ENCODE measurements around the gene RUBCN. TPM values are rescaled to one million over a fixed set of nuclear protein-coding genes. Genes with fewer than 3 reads are reported as not detected.

Gene RUBCN
- total and polyA plus RNA-seq, 2 donors (not counting 1 experiment from before 2014, with no cell fraction given), result 57.3 to 423 TPM

DNA sequence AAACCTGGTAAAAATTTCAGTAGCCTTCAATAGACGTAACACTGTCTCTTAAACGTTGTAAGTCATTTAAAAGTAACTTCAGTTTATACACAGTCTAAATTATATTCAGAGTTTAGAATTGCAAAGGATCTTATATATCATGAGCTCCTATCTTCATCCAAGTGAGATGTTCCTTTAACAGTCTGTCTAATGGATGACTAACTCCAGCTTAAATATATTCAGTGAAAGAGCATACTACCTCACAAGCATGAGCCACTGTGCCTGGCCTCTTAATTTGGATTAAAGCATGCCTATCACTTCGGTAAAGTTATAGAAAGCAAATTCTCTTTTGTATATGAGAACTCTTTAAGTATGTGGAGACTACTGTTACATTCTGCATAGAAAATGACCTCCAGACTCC, 20.0 kb upstream of the RUBCN start:
- peaks cover 27% of the 10 kb centered on the region for H3K4me1 Mint-ChIP-seq
- no peak overlapping the region for H2AFZ ChIP-seq (ENCODE audit: insufficient read depth, low read depth, low read length, poor library complexity, severe bottlenecking)
- H3K4me1 ChIP-seq (ENCODE audit: control insufficient read depth in 2 of 2, insufficient read depth in 2 of 2, low read length in 2 of 2), result peaks cover 5 to 6% of the 10 kb centered on the region in 2 donors
- no peak overlapping the region for H3K4me3 ChIP-seq (ENCODE audit: control extremely low read depth in 1 of 5, extremely low read depth in 1 of 5, insufficient read depth in 1 of 5, low read depth in 2 of 5, low read length in 4 of 5)
- H3K9me3 Mint-ChIP-seq (ENCODE audit: insufficient read depth), result no peaks in the 10 kb centered on the region
- no peak overlapping the region for H3K4me2 ChIP-seq (replicated peaks; ENCODE audit: low read depth, low read length, poor library complexity, severe bottlenecking)
- ATAC-seq (ENCODE audit: low read depth) (no peak), DNase-seq (no peak)
- ChIA-PET POLR2A (interaction anchor here (0.6 kb wide), 1 partner anchor 82 kb away, joined by 4 read pairs; no protein-coding TSS in a partner anchor), CTCF (interaction anchor here (1.0 kb wide), 1 partner anchor 158 kb away, joined by 4 read pairs; no protein-coding TSS in a partner anchor)
- H3K36me3 ChIP-seq (replicated peaks in 1 of 2; ENCODE audit: control extremely low read depth in 1 of 2, control insufficient read depth in 1 of 2, extremely low read depth in 1 of 2, insufficient read depth in 2 of 2, low read length in 1 of 2), result peaks cover 7 to 42% of the 10 kb centered on the region in 2 experiments
- no peaks in the 10 kb centered on the region for H3K27me3 ChIP-seq (replicated peaks in 1 of 4; ENCODE audit: control extremely low read depth in 1 of 4, control insufficient read depth in 3 of 4, insufficient read depth in 4 of 4, low read length in 3 of 4)
- peaks cover 94% of the 10 kb centered on the region for H3K79me2 ChIP-seq (ENCODE audit: control insufficient read depth, insufficient read depth, low read length)
- H4K20me1 ChIP-seq (ENCODE audit: control insufficient read depth, insufficient read depth, low read length, poor library complexity, severe bottlenecking), result peaks cover 44% of the 10 kb centered on the region
- H3K9me3 ChIP-seq (ENCODE audit: control extremely low read depth in 1 of 3, control insufficient read depth in 2 of 3, insufficient read depth in 1 of 3, low read length in 2 of 3), result no peaks in the 10 kb centered on the region
- intact Hi-C loops (cut with micrococcal nuclease), result no loop called here
- no peak overlapping the region for H3K27ac Mint-ChIP-seq
- TF ChIP-seq EZH2 (IDR thresholded peaks at IDR 0.05; ENCODE audit: borderline replicate concordance, insufficient read depth, low read depth, low read length, poor library complexity, severe bottlenecking), result no peak
- TF ChIP-seq, protein P1, sequence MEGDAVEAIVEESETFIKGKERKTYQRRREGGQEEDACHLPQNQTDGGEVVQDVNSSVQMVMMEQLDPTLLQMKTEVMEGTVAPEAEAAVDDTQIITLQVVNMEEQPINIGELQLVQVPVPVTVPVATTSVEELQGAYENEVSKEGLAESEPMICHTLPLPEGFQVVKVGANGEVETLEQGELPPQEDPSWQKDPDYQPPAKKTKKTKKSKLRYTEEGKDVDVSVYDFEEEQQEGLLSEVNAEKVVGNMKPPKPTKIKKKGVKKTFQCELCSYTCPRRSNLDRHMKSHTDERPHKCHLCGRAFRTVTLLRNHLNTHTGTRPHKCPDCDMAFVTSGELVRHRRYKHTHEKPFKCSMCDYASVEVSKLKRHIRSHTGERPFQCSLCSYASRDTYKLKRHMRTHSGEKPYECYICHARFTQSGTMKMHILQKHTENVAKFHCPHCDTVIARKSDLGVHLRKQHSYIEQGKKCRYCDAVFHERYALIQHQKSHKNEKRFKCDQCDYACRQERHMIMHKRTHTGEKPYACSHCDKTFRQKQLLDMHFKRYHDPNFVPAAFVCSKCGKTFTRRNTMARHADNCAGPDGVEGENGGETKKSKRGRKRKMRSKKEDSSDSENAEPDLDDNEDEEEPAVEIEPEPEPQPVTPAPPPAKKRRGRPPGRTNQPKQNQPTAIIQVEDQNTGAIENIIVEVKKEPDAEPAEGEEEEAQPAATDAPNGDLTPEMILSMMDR (IDR thresholded peaks at IDR 0.05), result no peak
- H3K27ac ChIP-seq (ENCODE audit: low read length in 2 of 2), result no peak overlapping the region
- H3K27me3 Mint-ChIP-seq, result no peaks in the 10 kb centered on the region
- WGBS (ENCODE audit: insufficient coverage), result no CpG with 5 or more reads among the region's 3 CpGs
- H3K4me3 Mint-ChIP-seq, result no peak overlapping the region
- no peak overlapping the region for H3K9ac ChIP-seq (ENCODE audit: low read length)

DNA sequence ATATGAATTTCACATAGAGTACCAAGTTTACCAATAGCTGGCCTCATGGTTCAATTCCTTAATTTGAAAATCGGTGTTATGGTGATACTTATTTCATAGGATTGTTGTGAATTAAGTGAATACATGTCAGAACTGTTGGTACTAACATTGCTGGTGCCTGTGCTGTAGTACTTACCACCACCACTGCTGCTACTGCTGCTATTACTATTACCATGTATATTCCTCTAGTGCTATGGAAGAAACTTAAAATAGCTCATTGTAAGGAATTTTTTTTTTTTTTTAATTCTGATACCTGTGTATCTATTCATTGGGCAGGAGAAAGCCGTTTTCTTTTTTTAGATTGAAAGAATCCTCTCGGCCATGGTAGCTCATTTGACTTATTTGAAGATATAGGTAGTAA, 16.6 kb upstream of the RUBCN start:
- H3K27me3 ChIP-seq (replicated peaks in 1 of 4; ENCODE audit: control extremely low read depth in 1 of 4, control insufficient read depth in 3 of 4, insufficient read depth in 4 of 4, low read length in 3 of 4), result no peaks in the 10 kb centered on the region
- H3K4me1 Mint-ChIP-seq, result peaks cover 48% of the 10 kb centered on the region
- no peaks in the 10 kb centered on the region for H3K27me3 Mint-ChIP-seq
- H3K4me2 ChIP-seq (replicated peaks; ENCODE audit: low read depth, low read length, poor library complexity, severe bottlenecking), result no peak overlapping the region
- ATAC-seq (ENCODE audit: low read depth) (no peak), DNase-seq (no peak)
- peak overlapping the region; percentile 20 for H3K4me3 Mint-ChIP-seq
- POLR2A ChIA-PET, result no interaction called here
- H3K9ac ChIP-seq (ENCODE audit: low read length), result no peak overlapping the region
- no peaks in the 10 kb centered on the region for H3K9me3 ChIP-seq (ENCODE audit: control extremely low read depth in 1 of 3, control insufficient read depth in 2 of 3, insufficient read depth in 1 of 3, low read length in 2 of 3)
- intact Hi-C loops (cut with micrococcal nuclease), result no loop called here
- peaks cover 18 to 26% of the 10 kb centered on the region in 2 donors for H3K4me1 ChIP-seq (ENCODE audit: control insufficient read depth in 2 of 2, insufficient read depth in 2 of 2, low read length in 2 of 2)
- peaks cover 75% of the 10 kb centered on the region for H3K79me2 ChIP-seq (ENCODE audit: control insufficient read depth, insufficient read depth, low read length)
- no peak overlapping the region for H3K27ac Mint-ChIP-seq
- TF ChIP-seq, protein P1 (IDR thresholded peaks at IDR 0.05), result peak; percentile 28
- no peak for TF ChIP-seq EZH2 (IDR thresholded peaks at IDR 0.05; ENCODE audit: borderline replicate concordance, insufficient read depth, low read depth, low read length, poor library complexity, severe bottlenecking)
- peaks cover 38% of the 10 kb centered on the region for H4K20me1 ChIP-seq (ENCODE audit: control insufficient read depth, insufficient read depth, low read length, poor library complexity, severe bottlenecking)
- H2AFZ ChIP-seq (ENCODE audit: insufficient read depth, low read depth, low read length, poor library complexity, severe bottlenecking), result no peak overlapping the region
- H3K4me3 ChIP-seq (ENCODE audit: control extremely low read depth in 1 of 5, extremely low read depth in 1 of 5, insufficient read depth in 1 of 5, low read depth in 2 of 5, low read length in 4 of 5), result no peak overlapping the region
- WGBS (ENCODE audit: insufficient coverage), result no CpG with 5 or more reads among the region's 3 CpGs
- H3K27ac ChIP-seq (ENCODE audit: low read length in 2 of 2), result no peak overlapping the region
- CTCF ChIA-PET, result interaction anchor here (0.7 to 1.2 kb wide), 3 partner anchors 13 to 154 kb away, joined by 3 to 7 read pairs (median 4); no protein-coding TSS in a partner anchor
- no peaks in the 10 kb centered on the region for H3K9me3 Mint-ChIP-seq (ENCODE audit: insufficient read depth)
- H3K36me3 ChIP-seq (replicated peaks in 1 of 2; ENCODE audit: control extremely low read depth in 1 of 2, control insufficient read depth in 1 of 2, extremely low read depth in 1 of 2, insufficient read depth in 2 of 2, low read length in 1 of 2), result peaks cover 2 to 12% of the 10 kb centered on the region in 2 experiments
